Adrenal gland (tissue), 5 donors: ENCODE results near the gene VENTX.

Source experiments
- CTCF ChIP-seq, 6 experiments: fragments of 450-650 bp in 4 of 6; fragments of 200-600 bp in 2 of 6; sonication (generic) in 1 of 6; IDR thresholded peaks; 1 replicate in 5 of 6; 2 replicates in 1 of 6; pipeline versions ENCODE4 v1.5.1 to v1.8.0; 2016 to 2021; ENCODE audit warnings: antibody characterized with exemption in 6 of 6, mild to moderate bottlenecking in 2 of 6, moderate library complexity in 1 of 6
- POLR2A ChIP-seq, 2 donors: fragments of 450-650 bp; IDR thresholded peaks; one replicate each; pipeline ENCODE4 v1.6.1; 2017; ENCODE audit warnings: antibody characterized with exemption in 2 of 2, mild to moderate bottlenecking in 2 of 2, moderate library complexity in 1 of 2
- donor health status: DM: no; HTN: no; CAD: no.

DNA sequence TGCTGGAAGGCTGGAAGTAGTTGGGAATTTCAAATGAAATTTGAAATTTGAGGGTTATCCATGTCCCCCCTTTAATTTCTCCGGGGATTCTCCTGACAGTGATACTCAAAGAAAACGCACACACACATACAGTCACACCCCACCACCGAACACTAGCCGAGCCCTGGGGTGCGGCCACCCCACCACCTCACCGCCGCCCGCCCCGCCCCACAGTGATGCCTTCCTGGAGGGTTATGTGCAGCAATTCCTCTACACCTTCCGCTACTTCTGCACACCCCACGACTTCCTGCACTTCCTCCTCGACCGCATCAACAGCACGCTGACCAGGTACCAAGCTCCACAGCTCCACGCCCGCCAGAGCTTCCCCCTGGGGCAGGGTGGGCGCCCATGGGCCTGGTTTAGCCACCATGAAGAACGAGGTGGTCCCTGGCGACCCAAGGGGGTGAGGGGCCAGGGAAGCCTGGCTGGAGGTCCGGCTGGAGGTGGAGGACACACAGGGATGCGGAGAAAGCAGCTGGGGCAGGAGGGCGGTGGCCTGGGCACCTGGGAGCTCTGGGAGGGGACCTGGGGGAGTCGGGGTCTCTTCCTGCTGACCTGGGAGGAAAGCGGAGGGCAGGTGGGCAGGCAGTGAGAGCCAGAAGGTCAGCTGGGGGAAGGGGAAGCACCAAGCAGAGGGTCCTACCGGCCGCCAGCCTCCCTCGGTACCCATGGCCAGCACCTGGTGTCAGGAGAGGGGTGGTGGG is 27.1 kb upstream of the VENTX start:
- no peak for TF ChIP-seq CTCF (IDR thresholded peaks at IDR 0.05)
- no peak for TF ChIP-seq POLR2A (IDR thresholded peaks at IDR 0.05)
